GM12873 (cell line): ENCODE results near the gene CNTRL.

Experiments used
- CTCF ChIP-seq: IDR thresholded peaks from 2 replicates; pipeline ENCODE4 v1.5.1; 2012; ENCODE audit warnings: low read depth, mild to moderate bottlenecking, moderate library complexity, low read length, control low read depth; ENCODE audit not compliant: insufficient read depth; ENCODE audit errors: missing control alignments

Gene CNTRL

GRCh38 chr9:121199921-121200320 lies 125.2 kb downstream of the CNTRL start:
- no peak for TF ChIP-seq CTCF

- TF ChIP-seq CTCF: no peak
Measured at GRCh38 chr9:121200356-121200755, 125.6 kb downstream of the CNTRL start.

- no peak for TF ChIP-seq CTCF
Measured at GRCh38 chr9:121201045-121201737, 126.4 kb downstream of the CNTRL start.

- TF ChIP-seq CTCF: peak; percentile 70
Measured at GRCh38 chr9:121201738-121202533, 127.2 kb downstream of the CNTRL start, which contains the start of gene RAB14. Gene RAB14, minus strand, starts transcription at chr9:121201869. Its CDS starts 8,457 bp downstream, at chr9:121193412.

- TF ChIP-seq CTCF: no peak
Measured at GRCh38 chr9:121204121-121204520, 129.4 kb downstream of the CNTRL start.

GRCh38 chr9:121204611-121205010 lies 129.9 kb downstream of the CNTRL start:
- TF ChIP-seq CTCF: no peak
